ENCODE data around the gene VAC14. TPM values are rescaled to one million over a fixed set of nuclear protein-coding genes. Genes with fewer than 3 reads are reported as not detected.
A peak's percentile ranks its signal among the peaks of the same experiment; 100 is the strongest.

Gene VAC14
- polyA plus RNA-seq, 3 donors: 20.7 to 49.4 (median 31.1) TPM

- Histone ChIP-seq H3K9ac (ENCODE audit: insufficient read depth, low read length, poor library complexity, severe bottlenecking) (no peak overlapping the region), H3K79me2 (ENCODE audit: insufficient read depth, low read length) (no peaks in the 10 kb centered on the region), H3K36me3 (replicated peaks in 1 of 2; ENCODE audit: control insufficient read depth in 1 of 2, insufficient read depth in 2 of 2, low read length in 2 of 2) (no peaks in the 10 kb centered on the region), H3K4me1 (ENCODE audit: control insufficient read depth in 1 of 2, insufficient read depth in 2 of 2, low read length in 2 of 2) (no peaks in the 10 kb centered on the region), H3K4me3 (replicated peaks in 1 of 3; ENCODE audit: low read depth in 2 of 3, low read length in 3 of 3) (no peak overlapping the region), H3K9me3 (replicated peaks in 1 of 2; ENCODE audit: control insufficient read depth in 1 of 2, insufficient read depth in 1 of 2, low read length in 2 of 2) (no peaks in the 10 kb centered on the region), H2AFZ (ENCODE audit: insufficient read depth, low read depth, low read length, poor library complexity, severe bottlenecking) (no peak overlapping the region), H3K27me3 (ENCODE audit: control insufficient read depth in 2 of 2, insufficient read depth in 2 of 2, low read length in 2 of 2) (no peaks in the 10 kb centered on the region), H4K20me1 (ENCODE audit: insufficient read depth, low read length) (no peaks in the 10 kb centered on the region), H3K27ac (ENCODE audit: low read depth in 1 of 2, low read length in 2 of 2) (no peak overlapping the region), H3K4me2 (replicated peaks; ENCODE audit: extremely low read depth, low read length, poor library complexity, severe bottlenecking) (no peak overlapping the region)
- 95% methylated on average over 12 of the region's 15 CpGs for WGBS (ENCODE audit: insufficient coverage)
- intact Hi-C loops (cut with micrococcal nuclease): no loop called here
- peak overlapping the region in 1 of 7 donors; percentile 50 for H3K27ac Mint-ChIP-seq
- peaks cover 0 to 2% of the 10 kb centered on the region in 2 donors for H3K36me3 Mint-ChIP-seq
- DNase-seq: no peak
- no peak for TF ChIP-seq CTCF (IDR thresholded peaks at IDR 0.05)
- no peak overlapping the region for H3K4me3 Mint-ChIP-seq
- H3K4me1 Mint-ChIP-seq: no peaks in the 10 kb centered on the region
- H3K9me3 Mint-ChIP-seq: peaks cover 0 to 3% (median 0%) of the 10 kb centered on the region in 7 donors
- H3K27me3 Mint-ChIP-seq (ENCODE audit: low read depth in 3 of 3): peaks cover 0 to 3% (median 0%) of the 10 kb centered on the region in 3 donors
Observed at GRCh38 chr16:70677499-70678120, 123.3 kb downstream of the VAC14 start.

- no peaks in the 10 kb centered on the region for H3K4me1 ChIP-seq (ENCODE audit: control insufficient read depth in 1 of 2, insufficient read depth in 2 of 2, low read length in 2 of 2)
- no peak for TF ChIP-seq CTCF (IDR thresholded peaks at IDR 0.05)
- H3K36me3 ChIP-seq (replicated peaks in 1 of 2; ENCODE audit: control insufficient read depth in 1 of 2, insufficient read depth in 2 of 2, low read length in 2 of 2): no peaks in the 10 kb centered on the region
- no peaks in the 10 kb centered on the region for H3K79me2 ChIP-seq (ENCODE audit: insufficient read depth, low read length)
- peaks cover 0 to 3% (median 0%) of the 10 kb centered on the region in 3 donors for H3K27me3 Mint-ChIP-seq (ENCODE audit: low read depth in 3 of 3)
- H3K4me2 ChIP-seq (replicated peaks; ENCODE audit: extremely low read depth, low read length, poor library complexity, severe bottlenecking): no peak overlapping the region
- peaks cover 0 to 3% (median 0%) of the 10 kb centered on the region in 7 donors for H3K9me3 Mint-ChIP-seq
- peaks cover 0 to 2% of the 10 kb centered on the region in 2 donors for H3K36me3 Mint-ChIP-seq
- intact Hi-C loops (cut with micrococcal nuclease): no loop called here
- no peak overlapping the region for H3K4me3 ChIP-seq (replicated peaks in 1 of 3; ENCODE audit: low read depth in 2 of 3, low read length in 3 of 3)
- H2AFZ ChIP-seq (ENCODE audit: insufficient read depth, low read depth, low read length, poor library complexity, severe bottlenecking): no peak overlapping the region
- 94% methylated on average over 10 of the region's 14 CpGs for WGBS (ENCODE audit: insufficient coverage)
- H3K27me3 ChIP-seq (ENCODE audit: control insufficient read depth in 2 of 2, insufficient read depth in 2 of 2, low read length in 2 of 2): no peaks in the 10 kb centered on the region
- no peak overlapping the region for H3K27ac ChIP-seq (ENCODE audit: low read depth in 1 of 2, low read length in 2 of 2)
- H3K27ac Mint-ChIP-seq: peak overlapping the region in 1 of 7 donors; percentile 68
- no peaks in the 10 kb centered on the region for H3K9me3 ChIP-seq (replicated peaks in 1 of 2; ENCODE audit: control insufficient read depth in 1 of 2, insufficient read depth in 1 of 2, low read length in 2 of 2)
- no peaks in the 10 kb centered on the region for H4K20me1 ChIP-seq (ENCODE audit: insufficient read depth, low read length)
- no peaks in the 10 kb centered on the region for H3K4me1 Mint-ChIP-seq
- no peak overlapping the region for H3K4me3 Mint-ChIP-seq
- DNase-seq: no peak
- no peak overlapping the region for H3K9ac ChIP-seq (ENCODE audit: insufficient read depth, low read length, poor library complexity, severe bottlenecking)
Observed at GRCh38 chr16:70676675-70677498, 124.1 kb downstream of the VAC14 start.
